HEK293T (cell line): ENCODE data around the gene CACNA1S.

Experiments
- ARNT ChIP-seq: fragments of 450-650 bp; IDR thresholded peaks from 2 replicates; pipeline ENCODE4 v1.6.1; 2017; ENCODE audit warnings: mild to moderate bottlenecking
- BHLHE40 ChIP-seq: fragments of 450-650 bp; IDR thresholded peaks from 2 replicates; pipeline ENCODE4 v1.6.1; 2016; ENCODE audit warnings: mild to moderate bottlenecking, moderate library complexity, borderline replicate concordance
- CTBP1 ChIP-seq: fragments of 450-650 bp; IDR thresholded peaks from 2 replicates; pipeline ENCODE4 v1.6.1; 2016; ENCODE audit warnings: borderline replicate concordance
- ELF4 ChIP-seq: fragments of 450-650 bp; IDR thresholded peaks from 2 replicates; pipeline ENCODE4 v1.6.1; 2017; ENCODE audit warnings: antibody characterized with exemption
- FOXK2 ChIP-seq: fragments of 450-650 bp; IDR thresholded peaks from 2 replicates; pipeline ENCODE4 v1.6.1; 2016; ENCODE audit warnings: mild to moderate bottlenecking
- FOXM1 ChIP-seq: fragments of 450-650 bp; IDR thresholded peaks from 2 replicates; pipeline ENCODE4 v1.6.1; 2017; ENCODE audit warnings: mild to moderate bottlenecking, borderline replicate concordance
- HDGF ChIP-seq: fragments of 450-650 bp; IDR thresholded peaks from 2 replicates; pipeline ENCODE4 v1.6.1; 2017; ENCODE audit warnings: antibody characterized with exemption, borderline replicate concordance
- L3MBTL2 ChIP-seq: fragments of 450-650 bp; conservative IDR thresholded peaks from 2 replicates; pipeline ENCODE4 v1.6.1; 2016; ENCODE audit warnings: mild to moderate bottlenecking
- SP1 ChIP-seq: fragments of 450-650 bp; IDR thresholded peaks from 2 replicates; pipeline ENCODE4 v1.6.1; 2017
- SUZ12 ChIP-seq: fragments of 450-650 bp; IDR thresholded peaks from 2 replicates; pipeline ENCODE4 v1.6.1; 2016; ENCODE audit warnings: mild to moderate bottlenecking
- TARDBP ChIP-seq: fragments of 450-650 bp; IDR thresholded peaks from 2 replicates; pipeline ENCODE4 v1.6.1; 2016
- TF ChIP-seq, protein P1 (sequence below): fragments of 450-650 bp; IDR thresholded peaks from 2 replicates; pipeline ENCODE4 v1.6.1; 2016

DNA sequence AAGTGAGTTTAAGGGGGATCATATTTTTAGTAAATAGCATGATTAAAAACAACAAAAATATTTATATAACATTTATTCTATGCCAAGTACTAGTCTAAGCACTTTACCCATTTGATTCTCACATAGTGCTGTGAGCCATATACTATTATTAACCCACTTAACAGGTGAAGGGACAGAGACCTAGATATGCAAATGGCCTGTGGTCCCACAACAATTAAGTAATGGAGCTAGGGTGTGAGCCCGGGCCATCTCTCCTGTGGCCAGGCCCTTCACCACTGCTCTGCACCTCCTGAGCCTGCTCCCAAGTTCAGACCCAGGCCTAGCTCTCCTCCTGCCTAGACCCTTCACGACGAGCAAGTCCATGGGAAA, 14.2 kb upstream of the CACNA1S start:
- no peak for TF ChIP-seq ARNT
- no peak for TF ChIP-seq ELF4
- TF ChIP-seq HDGF, result no peak
- TF ChIP-seq BHLHE40, result no peak
- TF ChIP-seq SP1, result no peak
- TF ChIP-seq CTBP1, result no peak
- TF ChIP-seq FOXK2, result no peak
- no peak for TF ChIP-seq L3MBTL2
- no peak for TF ChIP-seq TARDBP
- TF ChIP-seq, protein P1, sequence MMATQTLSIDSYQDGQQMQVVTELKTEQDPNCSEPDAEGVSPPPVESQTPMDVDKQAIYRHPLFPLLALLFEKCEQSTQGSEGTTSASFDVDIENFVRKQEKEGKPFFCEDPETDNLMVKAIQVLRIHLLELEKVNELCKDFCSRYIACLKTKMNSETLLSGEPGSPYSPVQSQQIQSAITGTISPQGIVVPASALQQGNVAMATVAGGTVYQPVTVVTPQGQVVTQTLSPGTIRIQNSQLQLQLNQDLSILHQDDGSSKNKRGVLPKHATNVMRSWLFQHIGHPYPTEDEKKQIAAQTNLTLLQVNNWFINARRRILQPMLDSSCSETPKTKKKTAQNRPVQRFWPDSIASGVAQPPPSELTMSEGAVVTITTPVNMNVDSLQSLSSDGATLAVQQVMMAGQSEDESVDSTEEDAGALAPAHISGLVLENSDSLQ, result no peak
- no peak for TF ChIP-seq SUZ12
- no peak for TF ChIP-seq FOXM1
